ENCODE data around the gene SCCPDH. TPM values are rescaled to one million over a fixed set of nuclear protein-coding genes. Genes with fewer than 3 reads are reported as not detected.

The SCCPDH gene
- total and polyA plus RNA-seq, 2 of the 13 experiments (the other 11 are each of a cell fraction or from before 2014, with no cell fraction given), result 36.7 to 62.3 TPM

GRCh38 chr1:246709835-246710234 is 14.4 kb upstream of the SCCPDH start (continued):
- no peak for TF ChIP-seq KDM2A (CRISPR knock-in tag; IDR thresholded peaks at IDR 0.05; ENCODE audit: borderline replicate concordance, low read depth)
- TF ChIP-seq ZNF775 (CRISPR knock-in tag; IDR thresholded peaks at IDR 0.05; ENCODE audit: borderline replicate concordance), result no peak
- TF ChIP-seq TBX2 (CRISPR knock-in tag; IDR thresholded peaks at IDR 0.05; ENCODE audit: borderline replicate concordance), result peak; percentile 35; the same call in 1 of the 2 replicates
- peak; percentile 68 for TF ChIP-seq FOXK1 (CRISPR knock-in tag; IDR thresholded peaks at IDR 0.05; ENCODE audit: borderline replicate concordance, low read depth)
- no peak for TF ChIP-seq ZSCAN25 (CRISPR knock-in tag; IDR thresholded peaks at IDR 0.05)
- no peak for TF ChIP-seq ZNF564 (CRISPR knock-in tag; IDR thresholded peaks at IDR 0.05)
- TF ChIP-seq ZNF879 (CRISPR knock-in tag; IDR thresholded peaks at IDR 0.05), result no peak
- peak; percentile 29; the same call in 1 of the 2 replicates for TF ChIP-seq IRF2 (CRISPR knock-in tag; IDR thresholded peaks at IDR 0.05)
- no peak for TF ChIP-seq ZNF431 (CRISPR knock-in tag; IDR thresholded peaks at IDR 0.05; ENCODE audit: borderline replicate concordance, low read depth)
- TF ChIP-seq ZNF713 (CRISPR knock-in tag; IDR thresholded peaks at IDR 0.05), result no peak
- peak; percentile 41; the same call in 1 of the 2 replicates for TF ChIP-seq NR2F6 (IDR thresholded peaks at IDR 0.05)
- TF ChIP-seq NR2F6 (CRISPR knock-in tag; IDR thresholded peaks at IDR 0.05), result peak; percentile 38; the same call in 1 of the 2 replicates
- peak; percentile 73; the same call in 1 of the 2 replicates for TF ChIP-seq RXRB (CRISPR knock-in tag; IDR thresholded peaks at IDR 0.05; ENCODE audit: borderline replicate concordance)
- no peak; the same call in 1 of the 2 replicates for TF ChIP-seq ZMYM4 (CRISPR knock-in tag; IDR thresholded peaks at IDR 0.05)
- TF ChIP-seq CREM (IDR thresholded peaks at IDR 0.05), result peak; percentile 62; the same call in 1 of the 2 replicates
- TF ChIP-seq CREM (CRISPR knock-in tag; IDR thresholded peaks at IDR 0.05), result no peak
- TF ChIP-seq CREB3 (CRISPR knock-in tag; IDR thresholded peaks at IDR 0.05), result no peak
- TF ChIP-seq ZBTB39 (CRISPR knock-in tag; IDR thresholded peaks at IDR 0.05), result 0 out of 2 replicates have a peak, but pooled peaks have one; percentile 7
- TF ChIP-seq DMAP1 (CRISPR knock-in tag; IDR thresholded peaks at IDR 0.05), result no peak
- peak; percentile 93 for TF ChIP-seq HNF4A (CRISPR knock-in tag; IDR thresholded peaks at IDR 0.05)
- TF ChIP-seq NFKBIZ (CRISPR knock-in tag; IDR thresholded peaks at IDR 0.05), result no peak
- no peak for TF ChIP-seq ZNF256 (CRISPR knock-in tag; conservative IDR thresholded peaks at IDR 0.05)
- no peak for TF ChIP-seq ZNF75D (CRISPR knock-in tag; IDR thresholded peaks at IDR 0.05; ENCODE audit: borderline replicate concordance)
- TF ChIP-seq ZNF549 (CRISPR knock-in tag; IDR thresholded peaks at IDR 0.05), result no peak
- no peak for TF ChIP-seq ZNF615 (CRISPR knock-in tag; IDR thresholded peaks at IDR 0.05; ENCODE audit: borderline replicate concordance)
- peak; percentile 69; the same call in 1 of the 2 replicates for TF ChIP-seq ZNF792 (CRISPR knock-in tag; IDR thresholded peaks at IDR 0.05)
- no peak for TF ChIP-seq ZFY (CRISPR knock-in tag; IDR thresholded peaks at IDR 0.05)
- no peak for TF ChIP-seq ZNF558 (CRISPR knock-in tag; IDR thresholded peaks at IDR 0.05; ENCODE audit: borderline replicate concordance)
- peak; percentile 88 for TF ChIP-seq GATAD2A (CRISPR knock-in tag; IDR thresholded peaks at IDR 0.05)
- TF ChIP-seq USF2 (IDR thresholded peaks at IDR 0.05; ENCODE audit: low read depth, low read length), result no peak
- TF ChIP-seq USF2 (CRISPR knock-in tag; IDR thresholded peaks at IDR 0.05; ENCODE audit: borderline replicate concordance), result no peak

All from HepG2 (cell line).